GM12873 (cell line): ENCODE results near the gene TCEAL7.

Experiments
- TF ChIP-seq, protein P1 (sequence below): IDR thresholded peaks from 2 replicates; pipeline ENCODE4 v1.5.1; 2012; ENCODE audit warnings: low read depth, mild to moderate bottlenecking, moderate library complexity, low read length, control low read depth; ENCODE audit not compliant: insufficient read depth; ENCODE audit errors: missing control alignments

The TCEAL7 gene

DNA sequence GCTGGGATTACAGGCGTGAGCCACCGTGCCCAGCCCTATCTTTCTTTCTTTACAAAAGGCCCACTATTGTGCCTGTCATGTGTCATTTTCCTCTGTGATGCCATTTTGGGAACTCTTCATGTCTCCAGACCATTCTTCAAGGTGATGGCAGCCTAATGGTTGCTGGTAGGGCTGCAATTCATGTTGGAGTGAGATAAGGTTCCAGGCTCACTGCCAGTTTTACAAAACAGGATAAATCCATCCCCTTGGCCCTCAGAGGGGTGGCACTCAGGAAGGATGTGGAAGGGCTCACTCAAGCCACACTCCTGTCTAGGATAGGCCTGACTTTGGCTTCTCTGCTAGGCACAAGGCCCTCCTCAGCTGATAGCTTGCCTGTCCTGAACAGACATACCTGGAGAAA, 30.1 kb downstream of the TCEAL7 start:
- TF ChIP-seq, protein P1, sequence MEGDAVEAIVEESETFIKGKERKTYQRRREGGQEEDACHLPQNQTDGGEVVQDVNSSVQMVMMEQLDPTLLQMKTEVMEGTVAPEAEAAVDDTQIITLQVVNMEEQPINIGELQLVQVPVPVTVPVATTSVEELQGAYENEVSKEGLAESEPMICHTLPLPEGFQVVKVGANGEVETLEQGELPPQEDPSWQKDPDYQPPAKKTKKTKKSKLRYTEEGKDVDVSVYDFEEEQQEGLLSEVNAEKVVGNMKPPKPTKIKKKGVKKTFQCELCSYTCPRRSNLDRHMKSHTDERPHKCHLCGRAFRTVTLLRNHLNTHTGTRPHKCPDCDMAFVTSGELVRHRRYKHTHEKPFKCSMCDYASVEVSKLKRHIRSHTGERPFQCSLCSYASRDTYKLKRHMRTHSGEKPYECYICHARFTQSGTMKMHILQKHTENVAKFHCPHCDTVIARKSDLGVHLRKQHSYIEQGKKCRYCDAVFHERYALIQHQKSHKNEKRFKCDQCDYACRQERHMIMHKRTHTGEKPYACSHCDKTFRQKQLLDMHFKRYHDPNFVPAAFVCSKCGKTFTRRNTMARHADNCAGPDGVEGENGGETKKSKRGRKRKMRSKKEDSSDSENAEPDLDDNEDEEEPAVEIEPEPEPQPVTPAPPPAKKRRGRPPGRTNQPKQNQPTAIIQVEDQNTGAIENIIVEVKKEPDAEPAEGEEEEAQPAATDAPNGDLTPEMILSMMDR, result no peak

- TF ChIP-seq, protein P1, result no peak
Observed at GRCh38 chrX:103360916-103361315, 30.9 kb downstream of the TCEAL7 start.

DNA sequence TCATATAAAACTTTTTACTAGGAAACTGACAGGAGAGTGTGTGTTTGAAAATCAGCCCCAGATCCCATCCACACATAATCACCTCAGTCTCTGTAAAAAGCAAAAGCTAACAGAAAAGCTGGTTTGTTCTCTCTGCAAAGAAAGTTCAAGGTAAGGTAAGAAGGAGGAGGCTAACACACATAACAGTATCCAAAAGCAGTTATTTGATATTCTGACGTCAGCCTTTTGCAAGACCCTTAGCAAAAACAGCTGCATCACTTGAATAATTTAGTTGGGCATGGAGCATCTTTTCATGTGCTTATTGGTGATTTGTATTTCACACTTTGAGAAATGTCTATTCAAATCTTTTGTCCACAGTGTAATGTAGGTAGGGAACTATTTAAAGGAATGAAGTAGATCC, 31.8 kb downstream of the TCEAL7 start:
- TF ChIP-seq, protein P1, result no peak

DNA sequence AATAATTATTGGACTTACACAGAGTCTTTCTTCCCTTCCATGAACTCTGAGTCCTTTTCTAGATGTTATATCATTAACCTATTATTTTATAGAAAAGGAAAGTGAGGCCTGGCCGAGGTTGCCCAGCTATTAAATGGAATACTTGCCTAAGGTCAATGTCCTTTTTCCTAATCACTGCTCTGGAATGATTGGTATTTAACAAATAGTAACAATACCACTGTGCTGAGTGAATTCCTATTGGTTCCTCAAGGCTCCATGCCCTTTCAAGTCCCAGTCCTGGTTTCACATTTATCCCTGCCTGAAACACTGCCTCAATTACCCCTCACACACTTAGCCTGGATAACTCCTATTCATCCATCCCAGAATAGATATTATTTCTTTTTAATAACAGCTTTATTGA, 32.4 kb downstream of the TCEAL7 start:
- TF ChIP-seq, protein P1, result no peak

DNA sequence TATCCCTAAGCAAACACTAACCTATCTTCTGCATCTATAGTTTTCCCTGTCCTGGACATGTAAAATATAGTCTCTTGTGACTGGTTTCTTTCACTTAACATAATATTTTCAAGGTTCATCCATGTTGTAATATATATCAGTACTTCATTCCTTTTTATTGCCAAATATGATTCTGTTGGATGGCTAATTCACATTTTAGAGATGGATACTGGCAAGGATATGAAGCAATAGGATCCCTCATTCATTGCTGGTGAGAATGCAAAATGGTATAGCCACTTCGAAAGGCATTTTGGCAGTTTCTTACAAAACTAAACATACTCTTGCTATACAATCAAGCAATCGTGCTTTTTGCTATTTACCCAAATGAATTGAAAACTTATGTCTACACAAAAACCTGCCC, 33.0 kb downstream of the TCEAL7 start:
- TF ChIP-seq, protein P1, result no peak

- TF ChIP-seq, protein P1, result no peak
Observed at GRCh38 chrX:103367502-103367901, 37.5 kb downstream of the TCEAL7 start.

DNA sequence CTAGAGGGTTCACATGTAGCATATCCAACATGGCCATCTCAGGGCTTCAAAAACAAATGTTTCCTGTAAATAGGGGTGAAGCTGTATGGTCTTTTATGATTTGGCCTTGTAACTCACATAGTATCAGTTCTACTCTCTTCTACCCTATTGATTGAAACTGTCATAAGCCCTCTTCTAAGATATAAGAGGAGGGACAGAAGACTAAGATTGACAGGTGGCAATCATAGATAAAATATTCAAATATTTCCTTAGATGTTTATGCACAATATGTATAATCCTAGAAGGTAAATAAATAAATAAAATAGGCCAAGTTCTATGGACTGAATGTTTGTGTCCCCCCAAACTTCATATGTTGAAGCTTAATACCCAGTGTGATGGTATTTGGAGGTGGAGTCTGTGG, 39.4 kb downstream of the TCEAL7 start:
- TF ChIP-seq, protein P1, result no peak
